HEK293T (cell line): ENCODE results near the gene DUSP22.

Experiments
- ARNT ChIP-seq: fragments of 450-650 bp; IDR thresholded peaks from 2 replicates; pipeline ENCODE4 v1.6.1; 2017; ENCODE audit warnings: mild to moderate bottlenecking
- BHLHE40 ChIP-seq: fragments of 450-650 bp; IDR thresholded peaks from 2 replicates; pipeline ENCODE4 v1.6.1; 2016; ENCODE audit warnings: mild to moderate bottlenecking, moderate library complexity, borderline replicate concordance
- CTBP1 ChIP-seq: fragments of 450-650 bp; IDR thresholded peaks from 2 replicates; pipeline ENCODE4 v1.6.1; 2016; ENCODE audit warnings: borderline replicate concordance
- FOXA1 ChIP-seq: fragments of 450-650 bp; IDR thresholded peaks from 2 replicates; pipeline ENCODE4 v1.6.1; 2016; ENCODE audit warnings: mild to moderate bottlenecking
- FOXK2 ChIP-seq: fragments of 450-650 bp; IDR thresholded peaks from 2 replicates; pipeline ENCODE4 v1.6.1; 2016; ENCODE audit warnings: mild to moderate bottlenecking
- FOXM1 ChIP-seq: fragments of 450-650 bp; IDR thresholded peaks from 2 replicates; pipeline ENCODE4 v1.6.1; 2017; ENCODE audit warnings: mild to moderate bottlenecking, borderline replicate concordance
- HDGF ChIP-seq: fragments of 450-650 bp; IDR thresholded peaks from 2 replicates; pipeline ENCODE4 v1.6.1; 2017; ENCODE audit warnings: antibody characterized with exemption, borderline replicate concordance
- L3MBTL2 ChIP-seq: fragments of 450-650 bp; conservative IDR thresholded peaks from 2 replicates; pipeline ENCODE4 v1.6.1; 2016; ENCODE audit warnings: mild to moderate bottlenecking
- SP1 ChIP-seq: fragments of 450-650 bp; IDR thresholded peaks from 2 replicates; pipeline ENCODE4 v1.6.1; 2017
- SUZ12 ChIP-seq: fragments of 450-650 bp; IDR thresholded peaks from 2 replicates; pipeline ENCODE4 v1.6.1; 2016; ENCODE audit warnings: mild to moderate bottlenecking
- TARDBP ChIP-seq: fragments of 450-650 bp; IDR thresholded peaks from 2 replicates; pipeline ENCODE4 v1.6.1; 2016

GRCh38 chr6:255041-255750 lies 37.1 kb upstream of the DUSP22 start:
- TF ChIP-seq SP1 (no peak), FOXM1 (no peak), FOXK2 (no peak), HDGF (no peak), L3MBTL2 (no peak), TARDBP (no peak), FOXA1 (no peak), SUZ12 (no peak), CTBP1 (no peak), ARNT (no peak), BHLHE40 (no peak)
